ENCODE measurements around the gene PCDH9. TPM values are rescaled to one million over a fixed set of nuclear protein-coding genes. Genes with fewer than 3 reads are reported as not detected.

PCDH9 gene
- total and polyA plus RNA-seq, 7 donors, result under 0.01 to 15.7 (median 8.7) TPM; not detected in 1

DNA sequence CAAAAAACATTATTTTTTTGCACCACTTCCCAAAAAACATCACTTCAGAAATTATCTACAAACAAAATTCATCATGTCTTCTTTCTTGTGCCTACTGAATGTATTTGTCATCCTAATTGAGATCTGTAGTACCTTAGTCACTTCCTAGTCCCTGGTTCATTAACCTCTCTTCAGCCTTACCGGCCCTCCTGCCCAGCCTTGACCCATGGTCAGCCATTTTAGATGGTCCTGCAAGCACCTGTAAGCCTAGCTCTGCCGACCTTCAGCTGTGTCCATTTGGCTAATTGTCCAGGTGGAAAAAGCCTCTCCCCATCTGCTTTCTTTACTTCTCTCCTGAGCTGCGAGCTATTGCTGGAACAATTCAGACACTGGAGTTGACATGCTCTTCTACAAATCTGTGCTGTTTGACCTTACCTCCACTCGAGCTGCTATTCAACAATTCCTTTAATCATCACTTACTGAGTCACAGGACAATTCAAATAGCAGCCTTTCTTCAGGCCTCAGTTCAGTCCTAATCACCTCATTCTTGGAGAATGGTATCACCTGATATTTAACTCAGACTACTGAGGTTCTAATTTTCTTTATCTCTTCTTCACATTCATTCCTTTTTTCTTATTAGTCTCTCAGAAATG, 882.5 kb downstream of the PCDH9 start:
- no peak for DNase-seq
- no peaks in the 10 kb centered on the region for H3K27me3 ChIP-seq
- H3K36me3 ChIP-seq, result no peaks in the 10 kb centered on the region
- TF ChIP-seq EP300 (IDR thresholded peaks at IDR 0.05) (no peak), POLR2A (IDR thresholded peaks at IDR 0.05) (no peak), POLR2AphosphoS5 (IDR thresholded peaks at IDR 0.05) (no peak)
- TF ChIP-seq, protein P1, sequence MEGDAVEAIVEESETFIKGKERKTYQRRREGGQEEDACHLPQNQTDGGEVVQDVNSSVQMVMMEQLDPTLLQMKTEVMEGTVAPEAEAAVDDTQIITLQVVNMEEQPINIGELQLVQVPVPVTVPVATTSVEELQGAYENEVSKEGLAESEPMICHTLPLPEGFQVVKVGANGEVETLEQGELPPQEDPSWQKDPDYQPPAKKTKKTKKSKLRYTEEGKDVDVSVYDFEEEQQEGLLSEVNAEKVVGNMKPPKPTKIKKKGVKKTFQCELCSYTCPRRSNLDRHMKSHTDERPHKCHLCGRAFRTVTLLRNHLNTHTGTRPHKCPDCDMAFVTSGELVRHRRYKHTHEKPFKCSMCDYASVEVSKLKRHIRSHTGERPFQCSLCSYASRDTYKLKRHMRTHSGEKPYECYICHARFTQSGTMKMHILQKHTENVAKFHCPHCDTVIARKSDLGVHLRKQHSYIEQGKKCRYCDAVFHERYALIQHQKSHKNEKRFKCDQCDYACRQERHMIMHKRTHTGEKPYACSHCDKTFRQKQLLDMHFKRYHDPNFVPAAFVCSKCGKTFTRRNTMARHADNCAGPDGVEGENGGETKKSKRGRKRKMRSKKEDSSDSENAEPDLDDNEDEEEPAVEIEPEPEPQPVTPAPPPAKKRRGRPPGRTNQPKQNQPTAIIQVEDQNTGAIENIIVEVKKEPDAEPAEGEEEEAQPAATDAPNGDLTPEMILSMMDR (IDR thresholded peaks at IDR 0.05), result no peak
- H3K4me1 ChIP-seq, result peaks cover 0 to 33% (median 22%) of the 10 kb centered on the region in 4 donors
- H3K27ac ChIP-seq, result no peak overlapping the region
- 87 to 89% methylated on average over 4 of the region's 4 CpGs for WGBS, 2 donors
- intact Hi-C loops (cut with DNase I), result no loop called here
- no peaks in the 10 kb centered on the region for H3K9me3 ChIP-seq
- no peak overlapping the region for H3K4me3 ChIP-seq

DNA sequence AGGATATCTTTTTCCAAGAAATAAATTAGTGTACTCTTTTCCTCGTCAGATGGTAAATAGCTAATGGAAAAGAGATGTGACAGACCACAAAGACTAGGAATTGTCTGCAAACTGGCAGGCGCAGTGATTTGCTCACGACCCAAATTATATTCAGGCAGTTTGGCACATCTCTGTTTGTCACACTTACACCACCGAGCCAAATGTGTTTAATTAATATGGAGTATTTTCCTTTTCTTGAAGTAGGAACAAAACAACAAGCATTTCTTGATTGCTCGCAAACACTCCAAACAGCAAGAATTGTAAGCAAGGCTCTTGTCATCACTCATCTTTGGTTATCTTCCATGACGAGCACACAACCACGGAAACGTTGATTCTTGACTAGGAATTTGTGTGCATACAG, 884.2 kb downstream of the PCDH9 start:
- H3K4me1 ChIP-seq, result peaks cover 0 to 39% (median 22%) of the 10 kb centered on the region in 4 donors
- no peaks in the 10 kb centered on the region for H3K9me3 ChIP-seq
- 88 to 90% methylated on average over 8 of the region's 8 CpGs for WGBS, 2 donors
- no peak for DNase-seq
- intact Hi-C loops (cut with DNase I), result no loop called here
- no peaks in the 10 kb centered on the region for H3K27me3 ChIP-seq
- TF ChIP-seq POLR2AphosphoS5 (IDR thresholded peaks at IDR 0.05) (no peak), EP300 (IDR thresholded peaks at IDR 0.05) (no peak), POLR2A (IDR thresholded peaks at IDR 0.05) (no peak)
- TF ChIP-seq, protein P1 (IDR thresholded peaks at IDR 0.05), result no peak
- no peaks in the 10 kb centered on the region for H3K36me3 ChIP-seq
- H3K27ac ChIP-seq, result no peak overlapping the region
- no peak overlapping the region for H3K4me3 ChIP-seq

DNA sequence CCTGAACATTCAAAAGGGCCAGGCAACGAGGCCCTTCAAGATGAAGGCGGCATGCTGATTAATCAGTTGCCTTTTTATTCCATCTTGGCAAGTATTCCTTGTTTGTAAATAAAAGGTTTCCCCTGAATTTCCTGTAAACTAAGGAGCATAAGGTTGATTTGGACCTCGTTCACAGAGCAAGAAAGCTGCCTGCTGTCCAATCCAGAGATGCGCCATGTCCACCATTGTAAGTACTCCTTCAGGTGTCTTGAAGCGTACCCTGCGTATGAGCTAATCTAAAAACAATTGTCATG, 884.7 kb downstream of the PCDH9 start:
- no peaks in the 10 kb centered on the region for H3K9me3 ChIP-seq
- peaks cover 0 to 41% (median 22%) of the 10 kb centered on the region in 4 donors for H3K4me1 ChIP-seq
- DNase-seq, result no peak
- H3K4me3 ChIP-seq, result no peak overlapping the region
- 85 to 88% methylated on average over 6 of the region's 6 CpGs for WGBS, 2 donors
- intact Hi-C loops (cut with DNase I), result no loop called here
- peak overlapping the region in 1 of 4 donors; percentile 2 for H3K27ac ChIP-seq
- no peaks in the 10 kb centered on the region for H3K36me3 ChIP-seq
- H3K27me3 ChIP-seq, result no peaks in the 10 kb centered on the region
- TF ChIP-seq POLR2AphosphoS5 (IDR thresholded peaks at IDR 0.05), result no peak
- no peak for TF ChIP-seq EP300 (IDR thresholded peaks at IDR 0.05)
- TF ChIP-seq POLR2A (IDR thresholded peaks at IDR 0.05), result no peak
- TF ChIP-seq, protein P1 (IDR thresholded peaks at IDR 0.05), result no peak

DNA sequence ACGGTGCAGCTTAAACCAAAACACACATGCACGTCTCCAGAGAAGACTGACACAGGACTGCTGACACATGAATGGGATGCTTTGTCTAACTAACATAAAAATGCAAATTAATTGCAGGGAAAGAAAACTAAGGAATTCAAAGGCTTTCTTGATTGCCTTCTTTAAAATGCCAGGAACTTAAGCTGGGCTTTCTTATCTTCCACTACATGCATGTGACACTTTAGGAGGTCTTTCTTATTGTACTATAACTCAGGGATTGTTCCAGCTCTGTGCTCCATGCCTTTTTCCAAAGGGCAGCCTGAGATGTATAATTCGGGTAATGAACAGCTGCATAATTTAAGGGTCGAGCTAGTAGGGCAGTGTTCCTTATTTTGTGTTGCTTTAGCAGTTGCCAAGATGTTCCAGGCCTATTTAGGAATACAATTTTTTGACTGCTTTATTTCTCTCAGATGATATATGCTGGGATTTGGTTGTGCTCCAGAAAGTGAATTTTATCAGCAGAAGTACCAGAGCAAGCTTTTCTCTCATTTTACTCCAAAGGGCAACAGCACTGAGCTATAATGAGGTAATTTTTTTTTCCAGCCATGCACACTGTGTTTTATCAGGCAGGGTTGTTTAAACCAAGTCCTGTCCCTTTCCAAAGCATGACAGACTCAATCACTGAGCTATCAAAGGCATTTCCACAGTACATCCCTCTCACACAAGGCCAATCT, 885.2 kb downstream of the PCDH9 start:
- Histone ChIP-seq H3K27me3 (no peaks in the 10 kb centered on the region), H3K4me3 (no peak overlapping the region), H3K27ac (peak overlapping the region in 1 of 4 donors; percentile 2), H3K4me1 (peaks cover 0 to 41% (median 22%) of the 10 kb centered on the region in 4 donors), H3K9me3 (no peaks in the 10 kb centered on the region), H3K36me3 (no peaks in the 10 kb centered on the region)
- TF ChIP-seq, protein P1 (IDR thresholded peaks at IDR 0.05), result no peak
- TF ChIP-seq POLR2AphosphoS5 (IDR thresholded peaks at IDR 0.05) (no peak), EP300 (IDR thresholded peaks at IDR 0.05) (no peak), POLR2A (IDR thresholded peaks at IDR 0.05) (no peak)
- 73 to 76% methylated on average over 4 of the region's 4 CpGs for WGBS, 2 donors
- intact Hi-C loops (cut with DNase I), result no loop called here
- no peak for DNase-seq
